ENCODE measurements around the gene ITIH3.

Gene ITIH3

DNA sequence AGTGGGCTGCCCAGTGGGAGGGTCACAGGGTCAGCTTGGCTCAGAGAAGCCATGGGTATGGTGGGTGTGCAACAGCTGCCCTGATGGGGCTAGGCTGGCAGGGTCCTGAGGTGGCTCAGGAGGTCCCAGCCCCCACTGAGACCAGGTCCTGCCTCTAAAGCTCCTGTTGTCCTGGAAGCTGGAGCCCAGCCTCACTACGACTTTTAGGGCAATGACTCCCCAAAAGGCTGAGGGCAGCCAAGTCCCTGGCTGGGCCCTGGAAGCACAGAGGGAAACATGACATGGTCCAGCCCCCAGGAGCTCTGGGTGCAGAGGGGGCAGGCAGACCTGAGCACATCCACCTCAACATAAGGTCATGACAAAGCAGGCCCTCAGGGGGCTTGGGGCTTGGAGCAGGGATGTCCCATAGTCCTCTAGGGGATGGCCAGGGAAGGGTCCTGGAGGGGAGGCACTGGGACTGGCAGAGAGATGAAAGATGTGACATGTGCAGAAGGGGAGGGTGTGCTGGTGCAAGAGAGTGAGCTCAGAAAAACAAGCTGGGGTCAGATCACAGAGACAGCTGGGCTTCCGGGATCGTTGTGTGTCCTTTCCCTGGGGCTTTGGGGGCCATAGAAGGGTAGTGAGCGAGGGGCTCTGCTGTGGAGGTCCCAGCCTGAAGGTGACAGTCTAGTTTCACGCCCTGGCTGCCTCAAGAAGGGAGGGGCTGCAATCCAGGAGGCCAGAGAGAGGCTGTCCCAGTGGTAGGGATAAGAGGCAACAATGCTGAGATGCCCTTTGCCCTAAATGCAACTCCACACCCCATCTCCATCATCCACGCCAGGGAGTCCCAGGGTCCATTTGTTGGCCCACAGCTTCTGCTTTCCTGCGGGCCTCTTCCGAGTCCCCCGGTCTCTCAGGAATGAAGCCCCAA, 639 bp upstream of the ITIH3 start:
- DNase-seq (ENCODE audit: low read depth) = no peak

DNA sequence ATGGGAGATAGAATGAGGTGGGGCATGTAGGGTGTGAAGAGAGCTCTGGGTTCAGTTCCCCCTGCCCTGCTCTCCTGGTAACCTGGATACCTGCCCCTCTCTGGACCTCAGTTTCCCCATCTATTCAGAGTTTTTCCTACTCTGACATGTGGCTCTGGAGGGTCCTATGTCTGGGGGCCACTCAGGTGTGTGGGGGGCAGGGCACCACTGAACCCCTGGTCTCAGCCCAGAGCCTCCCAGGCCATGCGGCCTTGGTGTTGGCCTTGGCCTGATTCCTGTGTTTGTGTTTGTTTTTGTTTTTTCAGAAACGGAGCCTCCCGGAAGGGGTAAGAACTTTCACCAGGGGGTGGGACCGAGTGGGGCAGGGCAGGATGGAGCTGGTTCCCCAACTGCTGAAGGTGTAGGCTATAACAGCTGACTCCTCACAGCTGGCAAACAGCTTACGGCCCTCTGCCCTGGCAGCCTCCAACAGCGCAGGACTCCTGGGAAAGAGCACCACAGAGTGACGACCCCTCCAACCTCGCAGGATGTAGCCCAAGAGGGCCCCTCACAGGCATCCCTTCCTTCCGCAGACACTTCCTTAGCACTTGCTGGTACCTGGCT, 803 bp downstream of the ITIH3 start:
- no peak for DNase-seq (ENCODE audit: low read depth)

DNA sequence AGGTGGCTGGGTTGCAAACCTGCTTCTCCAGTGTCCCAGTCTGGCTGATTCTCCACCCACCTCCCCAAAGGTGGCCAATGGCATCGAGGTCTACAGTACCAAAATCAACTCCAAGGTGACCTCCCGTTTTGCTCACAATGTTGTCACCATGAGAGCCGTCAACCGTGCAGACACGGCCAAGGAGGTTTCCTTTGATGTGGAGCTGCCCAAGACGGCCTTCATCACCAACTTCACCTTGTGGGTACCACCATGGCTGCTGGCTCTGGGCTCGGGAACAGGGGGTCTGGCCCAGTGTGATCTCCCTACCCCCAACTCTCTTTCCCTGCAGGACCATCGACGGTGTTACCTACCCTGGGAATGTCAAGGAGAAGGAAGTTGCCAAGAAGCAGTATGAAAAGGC, 1.8 kb downstream of the ITIH3 start:
- no peak for DNase-seq (ENCODE audit: low read depth)

DNA sequence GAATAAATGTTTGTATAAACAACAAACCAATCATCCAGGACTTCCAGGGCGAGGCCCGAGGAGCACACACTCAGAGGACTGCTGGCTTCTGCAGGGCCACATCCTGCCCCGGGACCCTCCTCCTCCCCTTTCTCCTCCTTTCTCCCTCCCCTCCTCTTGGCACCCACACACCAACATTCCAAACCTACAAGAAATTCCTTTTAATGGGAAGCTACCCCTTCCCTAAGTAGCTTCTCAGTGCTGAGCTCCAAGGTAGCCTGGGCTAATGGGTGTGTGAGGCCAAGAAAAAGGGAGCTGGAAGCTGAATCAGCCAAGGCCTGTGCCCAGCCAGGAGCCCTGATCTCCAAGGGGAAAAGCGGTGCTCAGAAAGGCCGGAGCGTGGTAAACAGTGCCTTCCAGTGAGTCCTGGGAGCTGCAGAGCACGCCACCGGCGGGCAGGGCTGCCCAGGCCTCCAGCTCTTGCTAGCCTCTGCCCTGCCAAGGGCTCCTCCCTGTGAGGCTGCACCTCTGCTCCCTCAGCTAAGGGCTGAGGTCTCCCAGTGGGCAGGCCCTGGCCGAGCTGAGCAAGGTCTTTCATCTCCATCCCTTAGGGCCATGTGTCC, 3.9 kb downstream of the ITIH3 start:
- no peak for DNase-seq (ENCODE audit: low read depth)

DNA sequence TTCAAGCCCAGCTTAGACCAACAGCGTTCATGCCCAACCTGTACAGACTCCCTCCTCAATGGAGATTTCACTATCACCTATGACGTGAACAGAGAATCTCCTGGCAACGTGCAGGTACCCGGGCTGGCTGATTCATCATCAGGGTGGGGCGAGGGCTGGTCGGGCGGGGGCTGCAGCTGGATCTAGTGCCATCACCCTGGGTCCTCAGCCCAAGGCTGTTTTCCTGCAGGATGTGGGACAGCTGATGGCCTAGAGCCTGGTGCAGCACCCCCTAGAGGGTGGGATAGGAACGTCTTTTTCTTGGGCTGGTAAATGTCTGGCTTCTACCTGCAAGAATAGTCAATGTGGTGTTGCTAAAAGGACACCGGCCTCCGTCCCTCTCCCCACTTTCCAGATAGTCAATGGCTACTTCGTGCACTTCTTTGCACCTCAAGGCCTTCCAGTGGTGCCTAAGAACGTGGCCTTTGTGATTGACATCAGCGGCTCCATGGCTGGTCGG, 4.4 kb downstream of the ITIH3 start:
- no peak for DNase-seq (ENCODE audit: low read depth)

DNA sequence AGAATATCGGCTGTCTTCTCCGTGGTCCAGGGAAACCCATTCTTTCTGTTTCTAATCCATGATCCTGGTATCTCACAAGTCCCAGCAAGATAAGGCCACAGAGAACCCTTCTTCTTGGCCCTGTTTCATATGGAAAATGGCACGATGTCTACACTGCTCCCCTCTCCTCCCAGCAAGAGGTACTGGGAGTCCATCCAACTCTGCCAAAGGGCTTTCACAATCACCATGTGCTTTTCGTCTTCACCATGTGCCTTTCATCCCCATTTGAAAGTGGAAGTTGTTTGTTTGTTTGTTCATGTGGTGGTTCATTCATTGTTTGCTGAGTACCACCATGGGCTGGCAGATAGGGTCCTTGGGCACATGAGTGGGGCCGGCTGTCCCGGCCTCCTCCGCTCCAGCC, 5.5 kb downstream of the ITIH3 start:
- DNase-seq (ENCODE audit: low read depth) = no peak

DNA sequence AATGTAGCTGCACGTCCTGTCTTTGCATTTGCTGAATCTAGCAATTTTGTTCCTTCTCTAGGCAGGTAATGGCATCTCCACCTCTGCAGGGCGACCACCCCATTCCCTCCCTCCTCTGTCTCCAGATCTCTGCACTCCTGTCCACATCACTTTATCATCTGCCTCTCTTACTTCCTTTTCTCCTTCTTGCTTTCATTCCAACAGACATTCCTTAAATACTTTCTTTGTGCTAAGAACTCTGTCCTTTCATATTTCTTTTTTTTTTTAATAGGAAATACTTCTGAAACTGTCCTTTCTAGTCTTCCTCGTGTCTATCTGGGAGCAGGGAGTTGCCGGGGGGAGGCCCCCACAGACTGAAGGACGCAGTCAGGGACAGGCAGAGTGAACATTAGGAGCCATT, 7.2 kb downstream of the ITIH3 start:
- DNase-seq (ENCODE audit: low read depth) = no peak

DNA sequence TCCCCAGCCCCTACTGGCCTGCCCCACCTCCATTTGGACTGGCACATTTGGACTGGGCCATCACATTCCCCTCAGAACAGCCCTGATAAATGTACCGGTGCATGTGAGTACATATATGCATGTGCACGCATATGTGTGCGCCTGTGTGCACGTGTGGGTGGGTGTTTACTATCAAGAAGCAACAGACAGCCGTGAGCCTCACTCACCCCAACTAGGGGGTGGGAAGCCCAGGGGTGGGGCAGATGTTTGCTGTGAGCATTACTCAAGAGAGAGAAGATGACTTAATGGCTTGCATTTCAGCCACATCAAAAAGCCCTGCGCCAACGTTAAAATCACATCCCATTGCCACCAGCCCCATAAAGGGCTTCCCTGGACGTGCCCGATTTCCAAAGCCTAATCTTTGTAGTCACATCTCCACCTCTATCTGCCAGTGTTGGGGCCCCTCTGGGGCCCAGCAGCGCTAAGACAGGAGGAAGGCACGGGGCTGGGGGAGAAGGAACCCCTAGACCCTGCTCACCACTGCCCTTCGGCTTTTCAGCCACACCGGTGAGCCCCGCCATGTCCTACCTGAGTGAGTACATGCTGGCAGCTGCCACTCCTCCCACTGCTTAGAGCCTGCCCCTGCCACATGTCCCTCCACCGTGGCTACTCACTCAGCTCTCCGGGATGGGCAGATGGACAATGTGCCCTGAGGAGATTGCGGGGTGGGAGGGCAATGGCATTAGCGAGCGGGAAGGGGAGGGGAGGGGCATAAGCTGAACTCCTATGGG, 10.9 kb downstream of the ITIH3 start:
- DNase-seq (ENCODE audit: low read depth) = no peak

DNA sequence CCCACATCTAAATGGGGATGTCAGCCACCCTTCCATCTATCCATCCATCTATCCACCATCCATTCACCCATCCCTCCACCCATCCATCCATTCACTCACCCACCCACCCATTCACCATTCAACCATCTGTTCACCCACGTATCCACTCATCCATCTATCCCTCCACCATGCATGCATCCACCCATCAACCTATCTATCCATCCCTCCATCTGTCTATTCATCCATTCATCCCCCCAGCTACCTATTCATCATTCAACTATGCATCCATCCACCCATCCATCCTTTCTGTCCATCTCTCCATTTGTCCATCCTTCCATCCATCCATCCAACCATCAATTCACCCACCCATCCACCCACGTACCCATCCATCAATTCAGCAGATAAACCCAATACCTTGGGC, 14.6 kb downstream of the ITIH3 start:
- no peak for DNase-seq (ENCODE audit: low read depth)

DNA sequence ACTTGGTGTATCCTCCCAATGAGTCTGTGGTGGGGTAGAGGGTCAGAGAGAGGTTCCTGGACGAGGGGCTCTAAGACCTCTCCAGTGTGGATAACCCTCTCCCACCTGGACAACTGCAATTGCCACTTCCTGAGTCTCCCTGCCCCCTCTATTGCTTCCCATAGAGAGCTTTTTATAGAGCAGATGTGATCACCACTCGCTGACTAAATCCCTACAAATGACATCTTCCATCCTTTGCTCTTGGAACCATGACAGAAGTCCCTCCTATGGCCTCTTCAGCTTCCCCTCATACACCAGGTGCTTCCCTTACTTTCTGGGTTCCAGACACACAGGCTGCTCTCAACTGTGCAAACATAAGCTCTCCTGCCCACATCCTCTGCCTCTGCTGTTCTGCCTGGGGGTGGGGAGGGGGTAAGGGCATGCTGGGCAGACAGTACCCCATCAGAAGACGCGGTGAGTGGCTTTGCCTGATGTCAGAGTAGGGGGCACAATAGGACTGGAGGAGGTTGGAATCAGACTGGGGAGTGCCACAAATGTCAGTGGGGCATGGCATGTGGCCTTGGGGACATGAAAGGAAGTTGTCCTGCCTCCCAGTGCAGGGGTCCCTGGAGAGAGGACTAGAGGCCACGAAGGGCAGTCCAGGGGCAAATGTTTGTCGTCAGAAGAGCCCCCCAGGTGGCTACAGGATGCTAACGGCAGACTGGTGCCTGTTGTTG, 15.2 kb downstream of the ITIH3 start:
- DNase-seq (ENCODE audit: low read depth) = no peak

DNA sequence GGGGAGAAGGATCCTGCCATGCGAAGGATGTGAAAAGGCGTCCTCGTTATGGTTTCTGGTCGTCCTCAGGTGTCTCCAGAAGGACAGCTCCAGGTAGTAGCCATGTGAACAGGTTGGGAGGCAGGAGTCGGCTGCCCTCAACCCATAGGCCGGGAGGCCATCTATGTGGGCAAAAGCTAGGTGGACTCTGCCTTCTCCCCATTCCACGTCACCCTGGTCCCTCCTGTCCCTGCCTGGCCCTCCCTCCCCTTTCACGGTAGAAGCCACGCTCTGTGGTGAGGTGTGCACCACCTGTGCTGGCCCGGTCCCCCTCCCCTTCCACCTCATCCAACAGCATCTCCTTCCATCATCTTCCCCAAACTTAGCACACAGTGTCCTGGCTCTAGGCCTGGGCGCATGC, 16.3 kb downstream of the ITIH3 start:
- no peak for DNase-seq (ENCODE audit: low read depth)

DNA sequence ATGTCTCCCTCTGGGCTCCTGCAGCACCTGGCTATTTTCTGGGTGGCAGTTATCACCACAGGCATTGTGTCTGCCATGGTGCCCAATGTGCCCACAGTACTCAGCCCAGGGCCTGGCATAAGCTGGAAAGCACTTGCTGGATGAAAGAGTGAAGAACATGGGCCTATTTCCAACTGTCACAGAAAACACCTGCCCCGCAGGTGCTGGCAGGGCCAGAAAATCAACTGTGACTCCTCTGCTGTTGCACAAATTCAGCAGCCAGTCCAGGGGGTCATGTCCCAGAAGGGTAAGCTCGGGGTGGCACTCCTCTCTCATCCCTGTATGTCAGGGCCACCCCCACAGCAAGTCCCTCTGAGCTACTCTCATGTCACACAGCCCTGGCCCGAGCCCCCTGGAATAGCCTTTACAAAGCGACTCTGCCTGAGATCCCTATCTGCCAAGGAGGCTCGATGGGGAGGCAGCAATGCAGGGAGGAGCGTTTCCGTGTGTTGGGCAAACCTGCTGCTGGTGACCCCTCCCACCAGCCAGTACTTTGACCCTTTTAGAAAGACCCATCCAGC, 16.9 kb downstream of the ITIH3 start:
- DNase-seq (ENCODE audit: low read depth) = no peak

DNA sequence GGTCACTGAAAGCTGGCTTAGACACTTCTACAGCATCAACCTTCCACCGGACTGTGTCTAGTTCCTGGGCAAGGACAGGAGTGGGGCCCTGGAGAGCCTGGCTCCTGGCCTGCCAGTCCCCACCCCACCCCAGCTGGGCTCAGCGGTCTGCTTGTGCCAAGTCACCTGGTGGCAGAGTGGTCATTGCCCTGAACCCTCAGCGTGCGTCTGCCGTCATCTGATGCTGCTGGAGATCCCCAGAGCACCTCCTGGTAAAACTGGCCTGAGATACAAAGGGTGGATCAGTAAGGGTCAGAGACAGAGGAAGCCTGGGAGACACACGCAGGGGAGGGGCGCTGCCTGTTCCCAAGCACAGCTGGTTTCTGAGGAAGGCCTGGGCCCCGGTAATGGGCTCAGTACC, 19.2 kb downstream of the ITIH3 start:
- DNase-seq (ENCODE audit: low read depth) = no peak

DNA sequence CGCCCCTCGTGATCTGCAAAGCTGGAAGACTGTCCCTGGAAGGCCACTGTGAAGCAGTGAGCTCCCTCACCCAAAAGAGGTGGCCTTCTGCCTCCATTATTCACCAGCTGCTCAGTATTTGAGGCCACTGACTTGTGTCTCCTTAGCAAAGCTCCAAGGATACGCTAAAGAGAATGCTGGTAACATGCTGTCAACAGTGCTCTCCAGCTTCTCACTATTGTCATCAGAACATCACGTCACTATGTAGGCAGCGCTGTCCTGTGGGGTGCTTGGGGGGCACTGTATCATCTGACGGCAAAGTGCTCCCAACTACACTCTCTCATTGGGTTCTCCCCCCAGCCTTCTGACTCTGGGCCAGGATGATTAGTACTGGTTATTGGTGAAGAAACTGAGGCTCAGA, 21.6 kb downstream of the ITIH3 start:
- DNase-seq (ENCODE audit: low read depth) = no peak

DNA sequence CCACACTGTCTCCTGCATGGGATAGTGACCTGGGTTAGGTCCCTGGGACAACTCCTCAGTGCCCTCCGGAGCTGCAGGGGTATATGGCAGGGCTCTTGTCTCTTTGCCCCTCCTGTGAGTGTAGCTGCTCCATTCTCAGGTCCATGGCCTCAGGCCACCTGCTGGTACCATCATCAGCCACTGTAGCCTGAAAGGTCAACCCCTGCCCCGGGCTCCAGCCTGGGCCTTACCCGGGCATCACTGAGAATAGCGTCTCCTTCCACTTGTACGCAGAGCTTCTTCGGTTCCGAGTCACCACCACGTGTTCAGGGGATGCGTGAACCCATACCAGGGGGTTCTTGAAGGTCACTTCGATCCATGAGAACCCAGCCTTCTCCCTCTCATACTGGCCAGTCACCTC, 22.1 kb downstream of the ITIH3 start:
- DNase-seq (ENCODE audit: low read depth) = no peak

DNA sequence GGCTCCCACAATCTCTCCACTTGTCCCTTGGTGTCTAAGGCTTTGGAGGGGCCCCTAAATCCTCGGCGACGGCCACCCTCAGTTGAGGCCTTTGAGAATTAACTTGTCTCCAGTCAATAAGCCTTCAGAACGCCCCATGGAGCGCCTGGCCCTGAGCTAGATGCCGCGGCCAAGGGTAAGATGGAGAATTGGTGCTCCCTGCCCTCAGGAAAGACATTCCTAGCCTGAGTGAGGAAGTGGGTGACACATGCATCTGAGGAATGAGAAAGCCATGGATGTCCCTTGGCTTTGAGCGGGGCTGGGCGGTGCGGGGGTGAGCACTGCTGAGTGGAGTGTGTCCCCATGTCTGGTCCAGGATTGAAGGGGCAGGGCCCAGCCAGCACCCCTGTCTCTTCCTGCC, 22.6 kb downstream of the ITIH3 start:
- no peak for DNase-seq (ENCODE audit: low read depth)

DNA sequence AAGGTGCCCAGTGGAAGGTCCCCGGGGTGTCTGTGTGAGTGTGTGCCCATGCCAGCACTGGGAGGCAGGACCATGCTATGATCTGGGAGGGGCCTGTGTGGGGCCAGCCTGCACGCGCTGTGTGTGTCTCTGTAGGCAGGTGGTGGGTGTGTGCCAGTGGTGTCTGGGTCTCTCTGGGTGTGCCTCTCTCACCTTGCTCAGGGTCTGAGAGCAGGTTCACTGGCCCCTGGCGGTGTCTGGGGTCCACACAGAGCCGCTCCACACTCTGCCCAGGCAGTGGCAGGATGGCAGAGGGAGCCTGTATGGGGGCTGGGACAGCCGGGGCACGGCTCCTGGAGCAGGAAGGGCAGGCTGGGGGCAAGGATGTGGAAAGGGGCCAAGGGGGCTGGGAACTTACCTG, 23.3 kb downstream of the ITIH3 start:
- no peak for DNase-seq (ENCODE audit: low read depth)

DNA sequence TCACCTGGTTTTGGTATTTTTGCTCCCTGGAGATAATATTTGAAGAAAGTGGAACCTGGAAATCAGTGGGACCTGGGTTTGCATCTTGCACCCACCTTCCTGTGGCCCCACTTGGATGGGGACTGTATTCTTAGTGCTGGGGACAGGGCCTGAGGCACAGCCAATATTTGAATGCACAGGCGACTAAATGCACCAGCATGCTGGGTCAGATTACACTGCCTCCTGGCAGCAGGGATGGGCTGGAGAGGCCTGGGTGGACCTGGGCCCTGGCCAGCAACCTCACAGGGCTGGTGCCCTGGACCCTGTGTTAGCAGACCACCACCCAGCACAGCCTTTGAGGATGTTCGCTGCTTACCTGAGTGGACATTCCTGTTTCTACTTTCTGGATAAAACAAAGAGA, 25.3 kb downstream of the ITIH3 start:
- no peak for DNase-seq (ENCODE audit: low read depth)

DNA sequence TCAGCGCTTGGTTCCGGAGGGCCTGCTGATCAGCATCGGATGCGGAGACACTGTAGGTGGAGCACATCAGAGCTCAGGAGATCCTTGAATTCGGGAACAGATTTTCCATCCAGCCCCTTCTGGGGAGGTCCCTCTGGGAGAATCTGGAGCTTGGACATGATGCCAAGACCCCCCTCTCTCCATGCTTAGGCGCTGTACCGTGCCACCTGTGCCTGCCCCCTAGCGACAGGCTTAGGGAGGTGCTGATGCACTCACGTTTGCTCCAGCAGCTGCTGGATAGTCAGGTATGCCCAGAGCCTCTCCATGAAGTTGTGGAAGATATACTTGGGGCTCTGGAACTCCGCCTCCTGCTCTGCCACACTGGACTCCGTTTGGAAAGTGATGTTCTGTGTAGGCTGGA, 26.1 kb downstream of the ITIH3 start:
- no peak for DNase-seq (ENCODE audit: low read depth)

DNA sequence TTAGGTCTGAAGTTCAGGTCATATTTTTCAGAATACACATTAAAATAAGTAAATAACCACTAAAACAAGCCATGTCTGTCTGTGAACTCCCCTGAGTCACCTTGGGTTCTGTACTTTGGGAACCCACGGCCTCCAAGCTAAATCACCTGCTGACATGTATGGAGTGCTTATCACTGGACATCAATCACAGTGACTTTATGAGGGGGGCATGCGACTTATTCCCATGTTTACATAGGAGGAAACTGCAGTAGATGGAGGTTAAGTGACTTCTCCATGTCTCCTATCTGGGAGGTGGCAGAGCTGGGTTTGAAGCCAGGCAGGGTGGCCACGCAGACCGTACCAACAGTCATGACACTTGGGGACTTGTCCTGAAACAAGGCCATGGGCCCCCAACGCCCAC, 27.8 kb downstream of the ITIH3 start:
- no peak for DNase-seq (ENCODE audit: low read depth)

DNA sequence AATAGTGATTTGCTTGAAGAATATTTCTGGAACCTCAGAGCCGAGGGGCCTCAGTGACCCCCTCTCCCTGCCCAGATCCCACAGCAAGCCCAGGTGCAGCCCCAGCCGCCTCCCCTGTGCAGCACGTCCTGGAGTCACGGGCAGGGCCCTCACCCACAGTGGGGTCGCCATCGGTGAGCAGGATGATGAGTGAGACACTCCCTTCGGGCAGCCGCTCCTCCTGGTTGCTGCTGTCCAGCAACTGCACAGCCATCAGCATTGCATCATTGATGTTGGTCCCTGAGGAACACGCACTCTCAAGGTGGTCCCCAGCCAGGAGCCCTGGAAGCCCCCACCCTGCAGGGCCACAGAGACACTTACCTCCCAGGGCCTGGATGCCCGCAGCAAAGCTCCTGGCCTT, 29.4 kb downstream of the ITIH3 start:
- no peak for DNase-seq (ENCODE audit: low read depth)

DNA sequence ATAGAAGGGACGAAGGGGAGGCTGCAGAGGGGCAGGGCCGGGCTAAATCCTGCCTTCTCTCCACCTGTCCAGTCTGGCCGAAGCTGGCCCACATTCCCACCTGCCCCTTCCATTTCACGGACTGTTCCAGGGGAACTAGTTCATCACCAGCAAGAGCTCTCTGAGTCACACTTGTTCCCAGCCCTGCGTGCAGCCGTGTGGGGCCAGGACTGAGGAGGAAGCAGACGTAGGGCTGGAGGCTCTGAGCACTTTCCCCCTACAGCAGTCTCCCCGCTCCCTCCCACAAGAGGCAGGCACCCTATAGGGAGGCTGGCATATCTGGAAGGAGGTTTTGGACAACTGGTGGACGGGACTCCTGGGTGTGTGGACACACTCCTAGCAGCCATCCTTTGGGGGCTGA, 32.8 kb downstream of the ITIH3 start:
- DNase-seq (ENCODE audit: low read depth) = no peak
